SKM-1 (cell line): ENCODE data around the gene MTMR8.

ENCODE experiments used
- DNase-seq: peaks from one replicate; lab custom pipeline; 2025; ENCODE audit not compliant: unreplicated experiment; lab: John Stamatoyannopoulos, UW

MTMR8 gene

GRCh38 chrX:64313624-64314023 lies 81.6 kb downstream of the MTMR8 start:
- DNase-seq: no peak

DNA sequence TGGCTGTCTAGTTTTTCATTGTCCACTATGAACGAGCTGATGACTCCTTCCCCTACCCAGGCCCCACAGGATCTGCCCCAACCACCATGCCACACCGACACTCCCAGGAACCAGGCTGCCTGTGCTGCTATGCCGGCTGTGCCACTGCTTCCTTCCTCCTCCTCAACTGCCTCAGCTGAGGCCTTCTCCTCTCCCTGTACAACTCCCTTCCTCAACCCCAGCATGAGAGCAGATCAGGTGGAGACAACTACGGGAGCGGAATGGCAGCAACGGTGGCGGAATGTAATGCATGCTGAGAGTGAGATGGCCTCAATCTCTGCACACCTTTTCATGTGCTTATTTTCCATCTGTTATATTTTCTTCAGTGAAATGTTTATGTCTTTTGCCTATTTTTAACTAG lies 88.5 kb downstream of the MTMR8 start:
- DNase-seq: no peak

- DNase-seq: no peak
These were observed 104.1 kb downstream of the MTMR8 start for GRCh38 chrX:64291123-64291522.

DNA sequence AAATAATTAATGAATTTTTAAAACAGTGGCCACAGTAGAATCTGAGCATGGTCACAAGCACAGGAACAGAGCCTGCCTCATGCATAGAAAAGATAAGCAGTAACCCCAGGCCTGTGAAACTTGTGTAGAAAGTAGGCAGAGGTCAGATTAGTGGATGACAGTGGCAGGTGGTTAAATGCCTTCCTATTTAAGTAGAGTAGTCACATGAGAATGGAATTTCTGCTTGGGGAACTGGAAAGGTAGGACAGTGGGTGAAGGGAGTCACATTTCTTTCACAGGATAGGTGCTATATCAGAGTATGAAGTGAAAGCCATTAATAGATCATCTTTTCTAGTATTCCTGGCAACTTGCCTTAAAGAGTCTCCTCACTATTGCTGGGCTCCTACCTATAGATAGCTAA lies 130.0 kb downstream of the MTMR8 start:
- DNase-seq: no peak

GRCh38 chrX:64230123-64230970 lies 164.9 kb downstream of the MTMR8 start, which contains the start of gene ASB12:
ASB12 (minus strand) TSS chrX:64230607; CDS start chrX:64225650, 4,957 bp downstream.
- DNase-seq: no peak

GRCh38 chrX:64229154-64229553 lies 166.1 kb downstream of the MTMR8 start:
- no peak for DNase-seq
